ENCODE measurements around the gene PRKAA2.

PRKAA2 gene

GRCh38 chr1:56712150-56712549 is 67.0 kb downstream of the PRKAA2 start:
- no peak overlapping the region for H3K4me3 ChIP-seq
- DNase-seq (ENCODE audit: low read depth, low spot score), result no peak

GRCh38 chr1:56713112-56713511 is 68.0 kb downstream of the PRKAA2 start:
- no peak for DNase-seq (ENCODE audit: low read depth, low spot score)
- H3K36me3 ChIP-seq (ENCODE audit: insufficient read depth, low read length), result no peaks in the 10 kb centered on the region
- no peaks in the 10 kb centered on the region for H3K9me3 ChIP-seq (ENCODE audit: low read depth, low read length)
- H3K9ac ChIP-seq (ENCODE audit: insufficient read length), result no peak overlapping the region
- no peak overlapping the region for H3K4me3 ChIP-seq
- H3K27ac ChIP-seq, result no peak overlapping the region
- TF ChIP-seq POLR2AphosphoS5 (IDR thresholded peaks at IDR 0.05; ENCODE audit: borderline replicate concordance, low read depth, low read length), result no peak

More at GRCh38 chr1:56712150-56712549, 67.0 kb downstream of the PRKAA2 start:
- H3K9ac ChIP-seq (ENCODE audit: insufficient read length), result no peak overlapping the region
- no peak overlapping the region for H3K27ac ChIP-seq
- H3K9me3 ChIP-seq (ENCODE audit: low read depth, low read length), result no peaks in the 10 kb centered on the region
- TF ChIP-seq FOXP2 (optimal IDR thresholded peaks at IDR 0.05; ENCODE audit: control extremely low read depth, extremely low read length, insufficient read depth), result no peak
- no peak for TF ChIP-seq EZH2 (IDR thresholded peaks at IDR 0.05)
- no peak for TF ChIP-seq POLR2AphosphoS5 (IDR thresholded peaks at IDR 0.05; ENCODE audit: borderline replicate concordance, low read depth, low read length)
- H3K36me3 ChIP-seq (ENCODE audit: insufficient read depth, low read length), result no peaks in the 10 kb centered on the region

GRCh38 chr1:56715156-56715555 is 70.0 kb downstream of the PRKAA2 start:
- DNase-seq (ENCODE audit: low read depth, low spot score), result no peak
- H3K4me3 ChIP-seq, result no peak overlapping the region
- H3K9me3 ChIP-seq (ENCODE audit: low read depth, low read length), result no peaks in the 10 kb centered on the region
- H3K27ac ChIP-seq, result no peak overlapping the region
- no peak overlapping the region for H3K9ac ChIP-seq (ENCODE audit: insufficient read length)
- TF ChIP-seq POLR2AphosphoS5 (IDR thresholded peaks at IDR 0.05; ENCODE audit: borderline replicate concordance, low read depth, low read length) (no peak), EZH2 (IDR thresholded peaks at IDR 0.05) (no peak), FOXP2 (optimal IDR thresholded peaks at IDR 0.05; ENCODE audit: control extremely low read depth, extremely low read length, insufficient read depth) (no peak)
- H3K36me3 ChIP-seq (ENCODE audit: insufficient read depth, low read length), result no peaks in the 10 kb centered on the region

DNA sequence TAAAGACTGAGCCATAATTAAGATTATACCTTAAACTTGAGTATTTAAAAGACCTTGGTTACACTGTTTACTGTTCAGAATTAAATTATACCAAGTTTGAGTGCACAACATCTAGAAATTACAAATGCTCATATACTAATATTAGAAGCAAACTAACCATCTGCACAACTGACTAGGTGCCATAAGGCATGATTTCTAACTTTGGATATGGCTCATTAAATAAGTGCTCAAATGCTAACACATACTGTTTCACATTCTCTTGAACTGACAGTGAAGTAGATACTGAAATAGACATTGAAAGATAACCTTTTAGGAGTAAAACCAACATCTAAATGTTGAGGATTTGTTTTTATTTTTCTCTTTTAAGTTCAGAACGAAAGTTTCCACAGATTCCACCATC is 74.1 kb downstream of the PRKAA2 start:
- no peak overlapping the region for H3K4me3 ChIP-seq
- H3K9me3 ChIP-seq (ENCODE audit: low read depth, low read length), result no peaks in the 10 kb centered on the region
- DNase-seq (ENCODE audit: low read depth, low spot score), result no peak
- H3K27ac ChIP-seq, result no peak overlapping the region
- no peaks in the 10 kb centered on the region for H3K36me3 ChIP-seq (ENCODE audit: insufficient read depth, low read length)
- TF ChIP-seq FOXP2 (optimal IDR thresholded peaks at IDR 0.05; ENCODE audit: control extremely low read depth, extremely low read length, insufficient read depth), result no peak
- TF ChIP-seq EZH2 (IDR thresholded peaks at IDR 0.05), result no peak
- no peak for TF ChIP-seq POLR2AphosphoS5 (IDR thresholded peaks at IDR 0.05; ENCODE audit: borderline replicate concordance, low read depth, low read length)
- H3K9ac ChIP-seq (ENCODE audit: insufficient read length), result no peak overlapping the region

DNA sequence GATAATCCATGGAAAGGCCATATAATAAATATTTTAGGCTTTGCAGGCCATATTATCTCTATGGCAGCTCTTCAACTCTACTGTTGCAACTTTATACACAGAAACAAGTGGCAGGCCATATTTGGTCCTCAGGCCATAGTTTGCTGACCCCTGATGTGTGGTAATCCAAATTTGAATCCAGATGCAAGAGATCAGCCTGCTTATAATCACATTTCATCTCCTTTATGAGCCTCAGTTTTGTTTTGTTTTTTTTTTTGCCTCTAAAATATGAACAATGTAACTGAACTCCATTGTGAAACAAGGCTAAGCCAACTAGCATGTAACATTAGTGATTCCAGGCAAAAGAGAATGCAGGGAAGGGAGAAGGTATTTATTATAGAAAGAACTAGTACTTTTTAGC is 81.6 kb downstream of the PRKAA2 start:
- no peaks in the 10 kb centered on the region for H3K9me3 ChIP-seq (ENCODE audit: low read depth, low read length)
- no peak overlapping the region for H3K9ac ChIP-seq (ENCODE audit: insufficient read length)
- TF ChIP-seq FOXP2 (optimal IDR thresholded peaks at IDR 0.05; ENCODE audit: control extremely low read depth, extremely low read length, insufficient read depth), result no peak
- DNase-seq (ENCODE audit: low read depth, low spot score), result no peak
- H3K27ac ChIP-seq, result no peak overlapping the region
- no peaks in the 10 kb centered on the region for H3K36me3 ChIP-seq (ENCODE audit: insufficient read depth, low read length)
- no peak overlapping the region for H3K4me3 ChIP-seq

GRCh38 chr1:56728964-56729363 is 83.8 kb downstream of the PRKAA2 start:
- Histone ChIP-seq H3K9ac (ENCODE audit: insufficient read length) (no peak overlapping the region), H3K36me3 (ENCODE audit: insufficient read depth, low read length) (no peaks in the 10 kb centered on the region), H3K4me3 (no peak overlapping the region), H3K27ac (no peak overlapping the region), H3K9me3 (ENCODE audit: low read depth, low read length) (no peaks in the 10 kb centered on the region)
- DNase-seq (ENCODE audit: low read depth, low spot score), result no peak
- TF ChIP-seq EZH2 (IDR thresholded peaks at IDR 0.05), result no peak
- TF ChIP-seq FOXP2 (optimal IDR thresholded peaks at IDR 0.05; ENCODE audit: control extremely low read depth, extremely low read length, insufficient read depth), result no peak
- TF ChIP-seq POLR2AphosphoS5 (IDR thresholded peaks at IDR 0.05; ENCODE audit: borderline replicate concordance, low read depth, low read length), result no peak

- Histone ChIP-seq H3K9ac (ENCODE audit: insufficient read length) (no peak overlapping the region), H3K4me3 (no peak overlapping the region), H3K27ac (no peak overlapping the region), H3K36me3 (ENCODE audit: insufficient read depth, low read length) (no peaks in the 10 kb centered on the region), H3K9me3 (ENCODE audit: low read depth, low read length) (no peaks in the 10 kb centered on the region)
- TF ChIP-seq POLR2AphosphoS5 (IDR thresholded peaks at IDR 0.05; ENCODE audit: borderline replicate concordance, low read depth, low read length) (no peak), FOXP2 (optimal IDR thresholded peaks at IDR 0.05; ENCODE audit: control extremely low read depth, extremely low read length, insufficient read depth) (no peak), EZH2 (IDR thresholded peaks at IDR 0.05) (no peak)
- no peak for DNase-seq (ENCODE audit: low read depth, low spot score)
These were observed 100.1 kb downstream of the PRKAA2 start for GRCh38 chr1:56745231-56745630.

GRCh38 chr1:56754708-56755479 is 109.8 kb downstream of the PRKAA2 start:
- TF ChIP-seq EZH2 (IDR thresholded peaks at IDR 0.05), result no peak
- TF ChIP-seq FOXP2 (optimal IDR thresholded peaks at IDR 0.05; ENCODE audit: control extremely low read depth, extremely low read length, insufficient read depth), result no peak
- no peak for DNase-seq (ENCODE audit: low read depth, low spot score)

GRCh38 chr1:56755911-56756310 is 110.8 kb downstream of the PRKAA2 start:
- no peak for DNase-seq (ENCODE audit: low read depth, low spot score)
- Histone ChIP-seq H3K9me3 (ENCODE audit: low read depth, low read length) (no peaks in the 10 kb centered on the region), H3K27ac (no peak overlapping the region), H3K9ac (ENCODE audit: insufficient read length) (no peak overlapping the region), H3K4me3 (no peak overlapping the region), H3K36me3 (ENCODE audit: insufficient read depth, low read length) (no peaks in the 10 kb centered on the region)
- TF ChIP-seq POLR2AphosphoS5 (IDR thresholded peaks at IDR 0.05; ENCODE audit: borderline replicate concordance, low read depth, low read length), result no peak
- TF ChIP-seq FOXP2 (optimal IDR thresholded peaks at IDR 0.05; ENCODE audit: control extremely low read depth, extremely low read length, insufficient read depth), result no peak
- no peak for TF ChIP-seq EZH2 (IDR thresholded peaks at IDR 0.05)

More at GRCh38 chr1:56754708-56755479, 109.8 kb downstream of the PRKAA2 start:
- Histone ChIP-seq H3K4me3 (no peak overlapping the region), H3K27ac (no peak overlapping the region), H3K36me3 (ENCODE audit: insufficient read depth, low read length) (no peaks in the 10 kb centered on the region), H3K9me3 (ENCODE audit: low read depth, low read length) (no peaks in the 10 kb centered on the region), H3K9ac (ENCODE audit: insufficient read length) (no peak overlapping the region)

Measured in SK-N-MC (cell line).